GM23248 (cell line): ENCODE results near the gene PPFIA4. TPM values are rescaled to one million over a fixed set of nuclear protein-coding genes. Genes with fewer than 3 reads are reported as not detected.

Experiments used
- DNase-seq: peaks from one replicate; pipeline ENCODE4 v3.0.0-alpha.2; 2015
- H2AFZ ChIP-seq: fragments of 200-600 bp; sonication (generic); 2 replicates; pipeline ENCODE4 v1.6.1; 2016; ENCODE audit warnings: antibody characterized with exemption
- H3F3A ChIP-seq: fragments of 200-600 bp; sonication (generic); 2 replicates; pipeline ENCODE4 v1.6.1; 2016; ENCODE audit warnings: mild to moderate bottlenecking, antibody characterized with exemption, mixed run types; ENCODE audit not compliant: insufficient read depth
- H3K27ac ChIP-seq: fragments of 200-600 bp; sonication (generic); 2 replicates; pipeline ENCODE4 v1.5.1; 2016; ENCODE audit warnings: mild to moderate bottlenecking
- H3K27me3 ChIP-seq: fragments of 200-600 bp; sonication (generic); replicated peaks from 2 replicates; pipeline ENCODE4 v1.6.1; 2016; ENCODE audit warnings: mild to moderate bottlenecking; ENCODE audit not compliant: insufficient read depth
- H3K36me3 ChIP-seq: fragments of 200-600 bp; sonication (generic); 2 replicates; pipeline ENCODE4 v1.6.1; 2016; ENCODE audit warnings: low read depth, mild to moderate bottlenecking
- H3K4me1 ChIP-seq: fragments of 200-600 bp; sonication (generic); 2 replicates; pipeline ENCODE4 v1.6.1; 2016; ENCODE audit warnings: mild to moderate bottlenecking; ENCODE audit not compliant: insufficient read depth
- H3K4me2 ChIP-seq: fragments of 200-600 bp; sonication (generic); one replicate; pipeline ENCODE4 v1.6.1; 2016; ENCODE audit warnings: mild to moderate bottlenecking; ENCODE audit not compliant: unreplicated experiment
- H3K4me3 ChIP-seq: fragments of 200-600 bp; sonication (generic); 2 replicates; pipeline ENCODE4 v1.5.1; 2016; ENCODE audit warnings: mild to moderate bottlenecking
- H3K79me2 ChIP-seq: fragments of 200-600 bp; sonication (generic); 2 replicates; pipeline ENCODE4 v1.6.1; 2016; ENCODE audit warnings: mild to moderate bottlenecking; ENCODE audit not compliant: insufficient read depth
- H3K9ac ChIP-seq: fragments of 200-600 bp; sonication (generic); 2 replicates; pipeline ENCODE4 v1.6.1; 2016; ENCODE audit warnings: mild to moderate bottlenecking
- H3K9me2 ChIP-seq: fragments of 200-600 bp; sonication (generic); 2 replicates; pipeline ENCODE4 v1.6.1; 2016; ENCODE audit warnings: mixed run types, mild to moderate bottlenecking, moderate library complexity; ENCODE audit not compliant: insufficient read depth
- H3K9me3 ChIP-seq: fragments of 200-600 bp; sonication (generic); one replicate; pipeline ENCODE4 v1.6.1; 2017; ENCODE audit warnings: low read depth
- H4K20me1 ChIP-seq: fragments of 200-600 bp; sonication (generic); 2 replicates; pipeline ENCODE4 v1.6.0; 2016; ENCODE audit not compliant: insufficient read depth
- EZH2 ChIP-seq: fragments of 200-600 bp; sonication (generic); IDR thresholded peaks from 2 replicates; pipeline ENCODE4 v1.6.1; 2018; ENCODE audit warnings: antibody characterized with exemption, mild to moderate bottlenecking; ENCODE audit not compliant: insufficient read depth, poor library complexity, severe bottlenecking
- EZH2phosphoT487 ChIP-seq: fragments of 200-600 bp; sonication (generic); IDR thresholded peaks from 2 replicates; pipeline ENCODE4 v1.6.1; 2018; ENCODE audit warnings: antibody characterized with exemption, moderate library complexity, mild to moderate bottlenecking, low read depth; ENCODE audit not compliant: insufficient read depth
- WGBS, 2 experiments: methylation state at CpG; one replicate each; pipeline ENCODE4 v1.1.6; 2015 to 2017; ENCODE audit warnings: low lambda C conversion rate in 2 of 2, low coverage in 1 of 2; ENCODE audit errors: missing lambda C conversion rate in 2 of 2; 5-methylcytosine and 5-hydroxymethylcytosine counted together
- in situ Hi-C: fragments of 300-500 bp; cut with MboI; formaldehyde crosslinking; loops from 2 replicates; pipeline ENCODE4 v1.15.0; 2020
- polyA plus RNA-seq: library from polyadenylated mRNA; unstranded; fragments of >200 nt; fragmentation: Nextera tagmentation; extraction: Ambion mirVana; gene quantifications from 2 replicates; pipeline ENCODE4 v1.2.1, GENCODE V29; 2016
- total RNA-seq: library from RNA; depleted of rRNA; stranded (reverse); fragments of >200 nt; shearing (Covaris generic); gene quantifications from 2 replicates; pipeline ENCODE4 v1.2.3, GENCODE V29; 2014

PPFIA4 gene
- total and polyA plus RNA-seq, 2 experiments from 2014 or later = 4.9 to 13.6 TPM

DNA sequence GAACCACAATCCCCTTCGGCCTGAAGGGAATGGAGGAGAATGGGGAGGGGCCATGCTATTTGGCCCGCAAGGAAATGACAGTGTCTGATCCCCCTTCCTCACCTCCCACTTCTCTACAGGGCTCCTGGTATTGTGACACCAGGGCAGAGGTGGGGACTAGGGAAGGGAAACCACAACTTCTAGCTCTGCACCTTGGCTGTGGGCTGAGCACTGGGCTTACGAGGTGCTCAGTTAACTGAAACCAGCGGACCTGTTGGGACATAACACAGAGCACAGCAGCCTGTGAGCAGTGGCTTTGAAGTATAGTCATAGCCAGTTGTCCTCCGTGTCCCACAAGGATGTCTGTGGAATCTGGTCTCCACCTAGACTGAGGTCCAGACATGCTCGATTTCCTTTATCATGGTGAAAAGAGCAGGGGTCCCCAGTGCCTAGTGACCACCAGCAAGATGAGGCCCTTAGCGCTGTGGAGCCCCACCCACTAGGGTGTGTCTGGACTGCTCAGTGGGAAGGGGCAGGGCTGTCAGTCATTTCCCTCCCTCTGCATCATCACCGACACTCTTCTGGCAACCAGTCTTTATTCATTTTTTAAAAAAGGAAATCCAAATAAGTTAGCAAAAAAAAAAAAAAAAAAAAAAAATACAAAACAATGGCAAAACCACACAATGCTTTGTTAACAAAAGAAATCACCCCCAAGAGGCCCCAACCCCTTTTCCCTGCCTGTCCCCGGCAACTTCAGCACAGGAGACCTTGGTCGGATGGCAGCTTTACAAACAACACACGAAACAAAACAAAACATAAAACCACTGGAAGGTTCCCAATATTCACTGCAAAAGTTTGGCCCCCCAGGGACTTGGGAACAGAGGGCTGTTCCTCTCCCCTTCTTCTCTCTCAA lies 56.5 kb downstream of the PPFIA4 start:
- no peaks in the 10 kb centered on the region for H3K36me3 ChIP-seq
- H3K4me2 ChIP-seq = no peak overlapping the region
- H3K9me3 ChIP-seq = no peaks in the 10 kb centered on the region
- H2AFZ ChIP-seq = no peak overlapping the region; the same call in 1 of the 2 replicates
- H4K20me1 ChIP-seq = no peaks in the 10 kb centered on the region
- H3K9me2 ChIP-seq = no peaks in the 10 kb centered on the region
- WGBS, 2 experiments = 37 to 41% methylated on average over 11 of the region's 11 CpGs
- no peaks in the 10 kb centered on the region for H3F3A ChIP-seq
- H3K9ac ChIP-seq = no peak overlapping the region
- in situ Hi-C loops = no loop called here
- no peak overlapping the region for H3K4me3 ChIP-seq
- H3K27ac ChIP-seq = no peak overlapping the region
- TF ChIP-seq EZH2 (no peak), EZH2phosphoT487 (no peak)
- no peaks in the 10 kb centered on the region for H3K79me2 ChIP-seq
- no peaks in the 10 kb centered on the region for H3K27me3 ChIP-seq
- no peaks in the 10 kb centered on the region for H3K4me1 ChIP-seq
- no peak for DNase-seq

DNA sequence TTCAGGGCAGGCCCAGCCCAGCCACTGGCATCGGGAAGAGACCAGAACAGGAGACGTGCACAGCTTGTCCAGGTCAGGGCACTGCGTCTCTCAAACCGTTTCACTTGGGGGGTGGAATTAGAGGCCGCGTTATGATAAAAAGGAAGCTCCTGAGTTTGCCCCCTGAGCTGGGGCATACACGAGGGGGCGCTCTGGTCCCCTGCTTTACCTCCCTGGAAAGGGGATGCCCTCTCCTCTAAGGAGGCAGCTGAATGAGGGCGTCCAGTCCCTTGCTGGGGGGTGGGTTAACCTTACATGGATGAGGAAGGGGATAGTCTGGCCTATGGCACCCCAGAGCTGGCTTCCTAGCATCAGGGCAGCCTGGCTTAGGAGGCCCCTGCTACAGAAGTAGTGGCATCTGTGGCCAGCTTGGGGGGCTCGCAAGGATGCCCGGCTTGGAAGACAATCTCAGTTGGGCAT lies 57.2 kb downstream of the PPFIA4 start:
- Histone ChIP-seq H3F3A (no peaks in the 10 kb centered on the region), H2AFZ (no peak overlapping the region), H3K27me3 (no peaks in the 10 kb centered on the region), H3K36me3 (no peaks in the 10 kb centered on the region), H3K9me2 (no peaks in the 10 kb centered on the region), H3K4me3 (no peak overlapping the region), H3K27ac (no peak overlapping the region), H3K4me2 (no peak overlapping the region), H3K4me1 (no peaks in the 10 kb centered on the region), H3K9me3 (no peaks in the 10 kb centered on the region), H3K9ac (no peak overlapping the region), H4K20me1 (no peaks in the 10 kb centered on the region), H3K79me2 (no peaks in the 10 kb centered on the region)
- DNase-seq = no peak
- in situ Hi-C loops = no loop called here
- WGBS, 2 experiments = 73 to 76% methylated on average over 11 of the region's 11 CpGs
- TF ChIP-seq EZH2 (no peak), EZH2phosphoT487 (no peak)

DNA sequence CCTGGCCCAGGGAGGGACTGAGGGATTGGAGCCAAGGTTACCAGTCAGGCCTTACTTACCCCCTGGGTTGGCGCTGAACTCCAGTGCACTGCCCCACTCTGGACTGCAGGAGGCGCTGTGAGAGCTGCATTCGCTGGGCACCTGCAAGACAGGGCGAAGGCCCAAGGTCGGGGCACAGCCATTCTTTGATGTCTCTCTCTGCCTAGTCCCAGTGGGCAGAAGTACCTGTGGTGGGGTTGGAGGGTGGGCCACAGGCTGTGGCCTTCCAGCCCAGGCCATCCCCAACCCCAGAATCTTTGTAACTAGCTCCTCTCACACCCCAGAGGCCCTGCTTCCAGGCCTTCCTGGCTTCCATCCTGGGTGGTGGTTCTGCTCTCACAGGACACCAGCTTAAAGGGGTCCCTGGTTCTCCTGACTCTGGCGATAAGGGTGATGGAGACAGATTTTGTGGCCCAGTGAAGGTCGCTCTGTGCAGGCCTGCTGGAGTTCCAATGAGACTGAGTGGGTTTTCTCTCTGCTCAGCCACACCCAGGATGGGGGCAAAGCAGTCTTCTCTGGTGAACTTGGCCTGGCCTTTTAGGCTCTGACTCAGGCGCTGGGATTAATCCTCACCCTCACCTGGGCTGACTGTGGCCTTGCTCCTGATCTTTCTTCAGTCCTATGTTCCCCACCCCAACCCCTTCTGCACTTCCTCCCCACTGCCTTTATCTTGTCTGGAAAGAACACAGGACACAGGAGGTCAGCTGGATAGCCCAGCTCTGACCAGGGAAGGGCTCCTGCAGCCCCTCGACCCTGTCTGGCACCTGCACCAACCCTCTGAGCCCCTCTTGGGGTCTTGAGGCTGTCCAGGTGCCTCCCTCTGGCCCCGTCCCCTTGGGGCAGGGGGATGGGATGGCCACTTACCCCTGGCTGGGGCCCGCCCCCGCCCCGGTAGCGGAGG lies 58.6 kb downstream of the PPFIA4 start:
- Histone ChIP-seq H3F3A (no peaks in the 10 kb centered on the region), H3K4me3 (no peak overlapping the region), H2AFZ (no peak overlapping the region), H3K4me1 (no peaks in the 10 kb centered on the region), H3K9me3 (no peaks in the 10 kb centered on the region), H3K9ac (no peak overlapping the region), H3K9me2 (no peaks in the 10 kb centered on the region), H4K20me1 (no peaks in the 10 kb centered on the region), H3K27me3 (no peaks in the 10 kb centered on the region), H3K4me2 (no peak overlapping the region), H3K27ac (no peak overlapping the region), H3K36me3 (no peaks in the 10 kb centered on the region), H3K79me2 (no peaks in the 10 kb centered on the region)
- in situ Hi-C loops = no loop called here
- 88 to 91% methylated on average over 13 to 14 of the region's 14 CpGs for WGBS, 2 experiments
- TF ChIP-seq EZH2phosphoT487 = no peak
- TF ChIP-seq EZH2 = no peak
- no peak for DNase-seq

DNA sequence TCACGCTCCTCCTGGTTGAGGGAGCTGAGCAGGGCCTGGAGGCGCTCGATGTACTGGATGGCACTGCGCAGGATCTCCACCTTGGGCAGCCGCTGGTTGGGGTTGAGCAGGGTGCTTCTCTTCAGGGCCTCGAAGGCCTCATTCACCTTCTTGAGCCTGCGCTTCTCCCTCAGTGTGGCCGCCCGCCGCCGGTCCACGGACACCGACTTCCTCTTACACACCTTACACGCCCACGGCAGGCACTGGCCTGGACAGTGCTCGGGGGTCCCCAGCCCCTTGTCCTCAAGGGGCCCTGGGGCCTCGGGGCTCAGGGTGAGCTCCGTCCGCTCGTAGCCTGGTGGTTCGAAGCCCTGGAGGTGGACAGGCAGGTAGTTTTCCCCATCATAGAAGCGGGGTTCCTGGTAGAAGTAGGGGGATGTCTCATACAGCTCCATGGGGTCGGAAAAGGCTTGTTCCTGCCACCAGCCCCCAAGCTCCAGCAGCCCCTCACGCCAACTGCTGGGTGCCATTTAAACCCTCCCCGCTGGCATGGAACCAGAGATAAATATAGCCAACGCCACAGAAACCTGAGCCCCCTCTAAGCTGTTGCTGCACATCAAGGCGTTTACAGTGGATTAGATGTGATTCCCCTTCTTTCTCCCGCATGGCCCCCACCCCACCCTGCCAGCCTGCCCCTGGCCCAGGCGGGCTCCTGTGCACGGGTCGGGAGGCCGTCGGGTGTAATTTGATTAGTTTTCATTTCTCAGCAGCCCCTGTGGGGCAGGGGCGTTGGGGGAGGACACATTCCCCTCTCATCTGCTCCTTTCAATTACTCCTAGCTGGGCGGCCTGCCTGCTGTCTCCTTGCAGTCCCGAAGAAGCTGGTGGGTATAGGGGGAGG lies 59.5 kb downstream of the PPFIA4 start, which contains the start of gene MYOG:
Gene MYOG, minus strand, starts transcription at position 485 of the 879 bp plus-strand sequence. Its CDS starts 51 bp downstream, at position 434.
- H3K27ac ChIP-seq = no peak within 1 kb of the TSS
- H3K9me3 ChIP-seq = no peaks in the 10 kb centered on the region
- no peak within 1 kb of the TSS for H3K4me3 ChIP-seq
- H3K4me2 ChIP-seq = no peak within 1 kb of the TSS
- no peak within 1 kb of the TSS for H3K9ac ChIP-seq
- no peaks in the 10 kb centered on the region for H4K20me1 ChIP-seq
- H3K27me3 ChIP-seq = no peaks in the 10 kb centered on the region
- H3K79me2 ChIP-seq = no peaks in the 10 kb centered on the region
- H3K9me2 ChIP-seq = no peaks in the 10 kb centered on the region
- 77 to 81% methylated on average over 32 to 36 of the region's 36 CpGs for WGBS, 2 experiments
- H3F3A ChIP-seq = no peaks in the 10 kb centered on the region
- no peaks in the 10 kb centered on the region for H3K4me1 ChIP-seq
- in situ Hi-C loops = no loop called here
- TF ChIP-seq EZH2phosphoT487 = no peak
- TF ChIP-seq EZH2 = no peak
- H2AFZ ChIP-seq = no peak within 1 kb of the TSS
- DNase-seq = no peak
- no peaks in the 10 kb centered on the region for H3K36me3 ChIP-seq
